Central memory CD8-positive, alpha-beta T cell (primary cell): ENCODE measurements around the gene ADPRM.
"Not testable (repeated sequence)": the region's sequence is repeated elsewhere in the genome, so short reads cannot be mapped to it uniquely, and the experiment has no call there.

ENCODE experiments used
- ATAC-seq: fragments of 150-1000 bp; cut with Tn5 transposase; replicated peaks from 2 replicates; pipeline ENCODE4 v1.10.0; 2022; ENCODE audit warnings: mild to moderate bottlenecking, moderate FRiP score, moderate number of reproducible peaks; ENCODE audit not compliant: poor library complexity, severe bottlenecking; ENCODE audit errors: extremely low read depth
- DNase-seq, 2 donors: peaks; one replicate each; pipeline ENCODE4 v3.0.0; 2021; ENCODE audit warnings: low spot score in 2 of 2
- H3K27ac Mint-ChIP-seq: one replicate; pipeline ENCODE4 v1.8.0; 2022; ENCODE audit warnings: low read depth, mild to moderate bottlenecking, moderate library complexity, mixed read lengths
- H3K27me3 Mint-ChIP-seq: one replicate; pipeline ENCODE4 v1.8.0; 2022; ENCODE audit warnings: mixed read lengths
- H3K36me3 Mint-ChIP-seq: one replicate; pipeline ENCODE4 v1.8.0; 2022; ENCODE audit warnings: mild to moderate bottlenecking, moderate library complexity, mixed read lengths; ENCODE audit not compliant: insufficient read depth
- H3K4me1 Mint-ChIP-seq: one replicate; pipeline ENCODE4 v1.8.0; 2022; ENCODE audit warnings: mixed read lengths
- H3K4me3 Mint-ChIP-seq: one replicate; pipeline ENCODE4 v1.8.0; 2022; ENCODE audit warnings: mild to moderate bottlenecking, moderate library complexity, mixed read lengths
- H3K9me3 Mint-ChIP-seq: one replicate; pipeline ENCODE4 v1.8.0; 2022; ENCODE audit warnings: mixed read lengths

Gene ADPRM

GRCh38 chr17:10666906-10667305 is 30.5 kb upstream of the ADPRM start:
- Mint-ChIP-seq H3K36me3 (peaks cover 5% of the 10 kb centered on the region), H3K27me3 (no peaks in the 10 kb centered on the region), H3K27ac (no peak overlapping the region), H3K9me3 (no peaks in the 10 kb centered on the region), H3K4me3 (no peak overlapping the region), H3K4me1 (no peaks in the 10 kb centered on the region)
- DNase-seq (no peak), ATAC-seq (no peak)

GRCh38 chr17:10668775-10669174 is 28.6 kb upstream of the ADPRM start:
- DNase-seq (no peak), ATAC-seq (no peak)
- H3K27me3 Mint-ChIP-seq: no peaks in the 10 kb centered on the region
- H3K9me3 Mint-ChIP-seq: no peaks in the 10 kb centered on the region
- H3K4me3 Mint-ChIP-seq: no peak overlapping the region
- no peaks in the 10 kb centered on the region for H3K4me1 Mint-ChIP-seq
- peaks cover 7% of the 10 kb centered on the region for H3K36me3 Mint-ChIP-seq
- H3K27ac Mint-ChIP-seq: no peak overlapping the region

- H3K36me3 Mint-ChIP-seq: peaks cover 18% of the 10 kb centered on the region
Measured at GRCh38 chr17:10673312-10673711, 24.1 kb upstream of the ADPRM start.

GRCh38 chr17:10674704-10675103 is 22.7 kb upstream of the ADPRM start:
- Mint-ChIP-seq H3K27me3 (no peaks in the 10 kb centered on the region), H3K36me3 (peaks cover 21% of the 10 kb centered on the region), H3K4me3 (no peak overlapping the region), H3K4me1 (no peaks in the 10 kb centered on the region), H3K27ac (no peak overlapping the region), H3K9me3 (no peaks in the 10 kb centered on the region)
- no peak for ATAC-seq
- DNase-seq: no peak

More at GRCh38 chr17:10673312-10673711, 24.1 kb upstream of the ADPRM start:
- no peak for DNase-seq
- Mint-ChIP-seq H3K9me3 (no peaks in the 10 kb centered on the region), H3K27me3 (no peaks in the 10 kb centered on the region), H3K4me3 (no peak overlapping the region), H3K27ac (no peak overlapping the region), H3K4me1 (no peaks in the 10 kb centered on the region)
- ATAC-seq: no peak

- no peak overlapping the region for H3K4me3 Mint-ChIP-seq
- ATAC-seq (no peak), DNase-seq (no peak)
- H3K27ac Mint-ChIP-seq: no peak overlapping the region
- H3K9me3 Mint-ChIP-seq: no peaks in the 10 kb centered on the region
- peaks cover 58% of the 10 kb centered on the region for H3K36me3 Mint-ChIP-seq
- no peaks in the 10 kb centered on the region for H3K27me3 Mint-ChIP-seq
- H3K4me1 Mint-ChIP-seq: no peaks in the 10 kb centered on the region
Measured at GRCh38 chr17:10681866-10682446, 15.4 kb upstream of the ADPRM start.

GRCh38 chr17:10683853-10684252 is 13.5 kb upstream of the ADPRM start:
- no peak for ATAC-seq

GRCh38 chr17:10687499-10687898 is 9.9 kb upstream of the ADPRM start:
- no peak overlapping the region for H3K4me3 Mint-ChIP-seq
- no peaks in the 10 kb centered on the region for H3K27me3 Mint-ChIP-seq
- H3K4me1 Mint-ChIP-seq: peaks cover 24% of the 10 kb centered on the region
- no peak overlapping the region for H3K27ac Mint-ChIP-seq
- no peak for DNase-seq
- H3K36me3 Mint-ChIP-seq: peaks cover 60% of the 10 kb centered on the region
- ATAC-seq: no peak
- H3K9me3 Mint-ChIP-seq: no peaks in the 10 kb centered on the region

More at GRCh38 chr17:10683853-10684252, 13.5 kb upstream of the ADPRM start:
- Mint-ChIP-seq H3K27ac (no peak overlapping the region), H3K36me3 (peaks cover 59% of the 10 kb centered on the region), H3K27me3 (no peaks in the 10 kb centered on the region), H3K4me3 (no peak overlapping the region), H3K9me3 (no peaks in the 10 kb centered on the region), H3K4me1 (no peaks in the 10 kb centered on the region)
- no peak for DNase-seq

- H3K27ac Mint-ChIP-seq, DNase-seq, H3K9me3 Mint-ChIP-seq, ATAC-seq, H3K27me3 Mint-ChIP-seq: not testable (repeated sequence)
- Mint-ChIP-seq H3K36me3 (peaks cover 42% of the 10 kb centered on the region), H3K4me3 (peak overlapping the region; percentile 91), H3K4me1 (peaks cover 60% of the 10 kb centered on the region)
Measured at GRCh38 chr17:10695875-10696407, 1.5 kb upstream of the ADPRM start.

GRCh38 chr17:10698096-10698818 is 863 bp downstream of the ADPRM start:
- Mint-ChIP-seq H3K4me3 (peak overlapping the region; percentile 91), H3K4me1 (peaks cover 57% of the 10 kb centered on the region), H3K27me3 (no peaks in the 10 kb centered on the region), H3K36me3 (peaks cover 24% of the 10 kb centered on the region), H3K9me3 (no peaks in the 10 kb centered on the region), H3K27ac (peak overlapping the region; percentile 95)
- DNase-seq: no peak
- peak; percentile 6 for ATAC-seq

GRCh38 chr17:10699856-10700255 is 2.5 kb downstream of the ADPRM start:
- Mint-ChIP-seq H3K27me3 (no peaks in the 10 kb centered on the region), H3K9me3 (no peaks in the 10 kb centered on the region), H3K36me3 (peaks cover 20% of the 10 kb centered on the region), H3K27ac (peak overlapping the region; percentile 11), H3K4me3 (peak overlapping the region; percentile 57), H3K4me1 (peaks cover 58% of the 10 kb centered on the region)
- ATAC-seq (no peak), DNase-seq (no peak)

GRCh38 chr17:10702574-10702973 is 5.2 kb downstream of the ADPRM start:
- DNase-seq: no peak
- no peak overlapping the region for H3K4me3 Mint-ChIP-seq
- no peak overlapping the region for H3K27ac Mint-ChIP-seq
- peaks cover 52% of the 10 kb centered on the region for H3K4me1 Mint-ChIP-seq
- H3K36me3 Mint-ChIP-seq: peaks cover 26% of the 10 kb centered on the region
- H3K27me3 Mint-ChIP-seq: no peaks in the 10 kb centered on the region
- no peaks in the 10 kb centered on the region for H3K9me3 Mint-ChIP-seq
- ATAC-seq: no peak

- Mint-ChIP-seq H3K4me1 (peaks cover 42% of the 10 kb centered on the region), H3K27ac (peak overlapping the region; percentile 22), H3K4me3 (no peak overlapping the region), H3K9me3 (no peaks in the 10 kb centered on the region), H3K27me3 (no peaks in the 10 kb centered on the region), H3K36me3 (peaks cover 45% of the 10 kb centered on the region)
- ATAC-seq: no peak
- DNase-seq: no peak
Measured at GRCh38 chr17:10705727-10706126, 8.3 kb downstream of the ADPRM start.

GRCh38 chr17:10713318-10713717 is 15.9 kb downstream of the ADPRM start:
- Mint-ChIP-seq H3K27me3 (no peaks in the 10 kb centered on the region), H3K27ac (no peak overlapping the region), H3K4me1 (peaks cover 5% of the 10 kb centered on the region), H3K36me3 (peaks cover 43% of the 10 kb centered on the region), H3K9me3 (no peaks in the 10 kb centered on the region), H3K4me3 (no peak overlapping the region)
- no peak for DNase-seq
- no peak for ATAC-seq
